HG03571 (cell line): Measurements from ENCODE around the gene ZC3H10.
"Not testable (repeated sequence)": the region's sequence is repeated elsewhere in the genome, so short reads cannot be mapped to it uniquely, and the experiment has no call there.

Experiments used
- ATAC-seq: cut with Tn5 transposase; IDR thresholded peaks from one replicate; pipeline ENCODE4 v1.9.1; 2021; ENCODE audit not compliant: unreplicated experiment

ZC3H10 gene

DNA sequence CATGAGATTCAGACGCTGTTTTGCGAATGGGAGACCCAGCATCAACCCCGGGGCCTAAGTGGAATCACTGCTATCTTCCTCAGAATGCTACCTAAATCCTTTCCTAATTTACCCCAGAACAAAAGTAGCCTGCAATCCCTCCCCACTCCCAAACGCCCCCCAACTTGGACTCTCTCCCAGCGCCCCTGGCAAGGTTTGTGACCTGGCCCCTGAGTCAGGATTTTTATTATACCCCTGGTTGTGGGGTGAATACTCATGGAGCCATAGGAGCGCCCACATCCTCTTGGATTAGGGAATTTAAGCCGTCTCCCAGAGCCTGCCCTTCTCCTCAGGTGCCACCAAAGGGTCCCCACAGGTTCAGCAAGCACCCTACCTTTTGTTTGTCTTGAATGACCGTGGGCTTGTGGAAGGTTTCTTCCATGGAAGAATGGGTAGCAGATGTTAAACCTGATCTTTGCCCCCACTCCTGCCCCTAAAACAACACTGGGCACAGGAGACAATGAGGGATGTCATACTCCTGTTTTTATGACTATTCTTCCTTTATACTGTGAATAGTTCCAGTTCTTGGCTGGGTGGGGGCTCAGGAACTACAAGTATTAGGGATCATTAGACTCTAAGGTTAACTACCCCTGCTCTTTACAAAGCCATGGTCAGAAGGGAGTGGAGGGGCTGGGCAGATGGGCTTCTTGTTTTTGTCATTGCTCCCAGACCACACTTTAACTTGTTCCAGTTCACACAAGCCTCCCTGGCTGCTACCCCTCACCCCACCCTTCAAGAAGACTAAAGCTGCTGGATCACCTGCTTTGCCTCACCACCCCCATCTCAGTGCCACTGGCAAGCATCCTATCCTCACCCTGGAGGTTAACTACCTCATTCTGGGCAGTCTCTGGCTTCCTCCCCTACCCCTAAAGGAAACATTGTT, 35.0 kb downstream of the ZC3H10 start:
- no peak for ATAC-seq

DNA sequence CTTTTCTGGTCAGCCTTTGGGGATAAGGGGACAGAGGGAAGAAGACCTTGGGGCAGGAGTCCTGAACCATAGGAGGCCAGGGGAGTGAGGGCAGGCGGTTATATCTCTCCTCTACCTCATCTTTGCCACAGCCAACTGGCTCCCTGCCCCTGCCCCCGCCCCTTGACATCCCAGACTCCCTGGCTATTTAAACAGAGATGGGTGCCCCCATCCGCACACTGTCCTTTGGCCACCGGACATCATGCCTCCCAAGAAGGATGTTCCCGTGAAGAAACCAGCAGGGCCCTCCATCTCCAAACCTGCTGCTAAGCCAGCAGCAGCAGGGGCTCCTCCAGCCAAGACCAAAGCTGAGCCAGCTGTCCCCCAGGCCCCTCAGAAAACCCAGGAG, 35.6 kb downstream of the ZC3H10 start:
- ATAC-seq: no peak

DNA sequence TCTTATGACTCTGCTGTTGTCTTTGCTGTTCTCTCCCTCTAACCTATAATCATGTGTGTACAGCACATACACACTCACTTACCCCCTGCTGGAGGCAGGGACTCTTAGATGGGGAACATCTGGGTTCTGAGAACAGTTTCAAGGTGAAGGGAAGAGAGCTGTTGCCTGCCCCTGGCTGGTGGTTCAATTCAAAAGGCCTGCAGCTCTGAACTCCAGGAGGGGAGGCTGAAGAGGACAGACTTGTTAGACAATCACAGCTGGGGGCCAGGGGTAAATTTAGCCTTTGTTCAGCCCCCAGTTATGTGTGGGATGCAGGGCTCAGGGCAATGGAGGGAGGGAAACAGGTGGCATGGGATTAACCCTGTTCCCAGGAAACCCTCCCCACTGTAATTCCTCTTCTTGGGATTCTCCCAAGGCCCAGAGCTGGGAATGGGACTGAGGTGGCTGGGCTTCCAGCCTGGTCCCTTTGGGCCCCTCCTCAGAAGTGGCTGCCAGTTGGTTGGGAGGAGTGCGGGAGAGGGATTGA, 36.2 kb downstream of the ZC3H10 start:
- ATAC-seq: no peak

- no peak for ATAC-seq
Measured at GRCh38 chr12:56154818-56155217, 36.8 kb downstream of the ZC3H10 start.

- no peak for ATAC-seq
Measured at GRCh38 chr12:56155256-56155845, 37.3 kb downstream of the ZC3H10 start.

GRCh38 chr12:56156464-56157200, 38.6 kb downstream of the ZC3H10 start:
- not testable (repeated sequence) for ATAC-seq

DNA sequence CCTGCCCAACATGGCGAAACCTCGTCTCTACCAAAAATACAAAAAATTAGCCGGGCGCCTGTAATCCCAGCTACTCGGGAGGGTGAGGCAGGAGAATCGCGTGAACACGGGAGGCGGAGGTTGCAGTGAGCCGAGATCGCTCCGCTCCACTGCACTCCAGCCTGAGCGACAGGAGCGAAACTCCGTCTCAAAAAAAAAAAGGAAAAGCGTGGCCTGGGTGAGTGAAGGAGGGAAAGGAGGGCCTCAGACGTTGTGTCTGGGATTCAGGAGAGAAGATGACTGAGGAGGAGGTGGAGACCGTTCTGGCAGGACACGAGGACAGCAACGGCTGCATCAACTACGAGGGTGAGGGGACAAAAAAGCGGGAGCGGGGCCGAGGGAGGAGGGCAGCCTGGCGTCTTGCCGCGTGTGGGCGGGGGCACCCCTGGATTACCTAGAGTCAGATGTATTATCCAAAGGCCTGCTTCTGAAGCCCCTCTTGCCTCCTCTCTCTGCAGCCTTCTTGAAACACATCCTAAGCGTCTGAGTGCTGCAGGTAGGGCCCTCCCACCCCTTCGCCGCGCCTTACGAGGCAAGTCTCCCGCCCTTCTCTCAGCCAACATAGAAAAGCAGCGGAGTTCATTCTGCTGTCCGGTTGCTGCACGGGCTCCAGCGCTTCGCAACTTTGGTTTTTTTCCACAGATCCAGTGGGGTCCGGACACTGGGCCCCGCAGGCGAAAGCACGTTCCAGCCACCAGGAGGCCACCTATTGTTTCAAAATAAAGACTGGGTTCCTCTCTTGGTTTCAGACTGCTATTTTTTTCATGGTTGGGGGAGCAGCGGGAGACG, 39.3 kb downstream of the ZC3H10 start:
- ATAC-seq: peak; percentile 35

DNA sequence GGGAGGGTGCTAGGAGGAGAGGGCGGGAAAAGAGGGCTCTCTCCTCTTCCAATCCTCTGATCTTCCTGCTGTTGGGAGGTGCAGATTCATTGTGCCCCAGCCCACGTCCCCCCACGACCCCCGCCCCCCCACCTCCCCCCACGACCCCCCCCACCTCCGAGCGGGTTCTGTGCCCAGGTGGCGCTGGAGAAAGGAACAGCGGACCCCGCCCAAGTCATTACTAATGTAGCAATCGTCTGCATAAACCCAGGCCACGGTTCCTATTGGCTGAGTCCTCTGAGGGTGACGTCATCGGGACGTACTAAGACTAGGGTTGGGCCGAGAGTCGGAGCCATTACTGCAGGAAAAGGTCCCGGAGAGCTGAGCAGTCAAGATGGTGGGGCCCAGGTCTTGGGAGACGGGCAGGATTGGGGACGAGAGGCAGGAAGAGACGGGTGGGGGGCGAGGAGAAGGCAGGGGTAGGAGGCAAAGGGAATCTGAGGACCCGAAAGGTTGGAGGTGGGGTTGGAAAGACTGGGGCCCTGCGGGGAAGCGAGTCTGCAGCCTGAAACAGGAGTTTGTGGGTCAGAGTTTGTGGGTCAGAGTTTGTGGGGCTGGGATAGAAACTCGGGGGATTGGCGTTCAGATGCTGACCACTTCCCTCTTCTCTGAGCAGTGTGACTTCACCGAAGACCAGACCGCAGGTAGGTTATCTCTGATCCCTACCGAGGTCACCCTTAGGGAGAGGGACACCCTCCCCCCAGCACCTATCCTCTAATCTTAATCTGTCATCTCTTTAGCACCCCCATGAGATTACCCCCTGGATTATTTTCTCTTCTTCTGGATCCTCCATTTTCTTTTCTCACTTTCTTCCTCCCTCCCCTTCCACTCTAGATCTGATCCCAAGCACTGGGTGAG, 40.2 kb downstream of the ZC3H10 start, which contains the start of gene MYL6:
MYL6 (plus strand) TSS at position 331 of the 897 bp plus-strand sequence; CDS start at position 374, 43 bp downstream.
- ATAC-seq: peak; percentile 73

DNA sequence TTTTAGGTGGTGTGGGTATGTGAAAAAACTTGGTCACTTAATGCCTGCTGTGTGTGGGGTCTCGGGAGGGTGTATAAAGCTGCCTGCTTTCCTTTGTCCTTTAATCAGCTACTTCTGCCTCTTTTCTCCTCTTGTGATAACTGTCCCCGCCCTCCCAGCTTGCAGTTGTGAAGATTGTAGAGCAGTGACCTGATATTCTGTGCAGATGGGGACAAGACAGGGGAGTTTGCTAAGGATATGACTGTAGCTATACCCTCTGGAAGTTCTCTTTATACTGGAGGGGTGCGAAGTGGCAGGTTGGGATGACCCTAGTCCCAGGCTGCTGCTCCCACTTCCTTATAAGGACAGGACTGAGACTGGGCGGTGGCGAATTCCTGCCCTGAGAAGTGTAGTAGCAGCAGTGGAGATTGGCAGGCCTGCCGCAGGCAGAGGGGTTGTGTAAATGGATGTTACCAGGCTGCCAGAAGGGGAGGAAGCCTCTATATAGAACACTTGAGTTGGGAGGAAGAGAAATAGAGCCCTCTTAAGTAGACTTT, 40.9 kb downstream of the ZC3H10 start:
- ATAC-seq: no peak

DNA sequence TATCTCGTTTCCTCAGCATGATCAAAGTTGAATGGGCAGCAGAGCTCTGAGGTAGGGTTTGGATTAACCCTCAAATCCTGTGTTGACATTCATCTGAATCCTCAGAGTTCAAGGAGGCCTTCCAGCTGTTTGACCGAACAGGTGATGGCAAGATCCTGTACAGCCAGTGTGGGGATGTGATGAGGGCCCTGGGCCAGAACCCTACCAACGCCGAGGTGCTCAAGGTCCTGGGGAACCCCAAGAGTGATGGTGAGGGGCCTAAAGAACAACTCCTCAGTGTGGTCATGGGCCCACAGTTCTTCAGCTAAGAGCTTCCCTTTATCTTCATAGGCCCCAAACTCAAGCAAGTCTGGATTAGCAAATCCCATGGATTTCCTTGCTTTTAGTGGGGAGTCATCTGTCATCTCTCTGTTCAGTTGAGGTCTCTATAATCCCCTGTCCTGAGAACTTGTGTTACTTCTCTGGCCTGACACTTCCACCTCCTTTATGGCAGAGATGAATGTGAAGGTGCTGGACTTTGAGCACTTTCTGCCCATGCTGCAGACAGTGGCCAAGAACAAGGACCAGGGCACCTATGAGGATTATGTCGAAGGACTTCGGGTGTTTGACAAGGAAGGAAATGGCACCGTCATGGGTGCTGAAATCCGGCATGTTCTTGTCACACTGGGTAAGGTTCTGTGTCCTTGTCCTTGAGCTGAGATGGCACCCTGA, 41.6 kb downstream of the ZC3H10 start:
- no peak for ATAC-seq

DNA sequence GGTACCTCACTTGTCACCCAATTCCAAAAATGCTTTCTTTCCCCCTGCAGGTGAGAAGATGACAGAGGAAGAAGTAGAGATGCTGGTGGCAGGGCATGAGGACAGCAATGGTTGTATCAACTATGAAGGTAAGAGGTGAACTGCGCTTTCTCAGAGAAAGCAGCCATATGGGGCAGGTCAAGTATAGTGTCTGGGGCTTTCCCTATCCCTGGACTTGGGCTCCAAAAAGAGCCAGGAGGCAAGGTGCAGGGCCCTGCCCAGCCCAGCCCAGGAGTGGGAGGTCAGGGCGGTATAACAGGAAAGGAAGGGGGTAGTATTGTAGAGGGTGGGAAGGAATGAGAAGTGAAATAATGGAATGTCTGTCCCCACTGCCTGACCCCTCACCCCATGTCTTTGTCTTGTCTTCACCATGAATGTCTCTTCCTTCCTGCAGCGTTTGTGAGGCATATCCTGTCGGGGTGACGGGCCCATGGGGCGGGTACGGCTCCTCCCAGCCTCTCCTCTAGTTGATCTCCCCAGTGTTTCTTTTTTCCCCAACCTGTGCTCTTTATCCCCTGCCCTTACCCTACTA, 42.2 kb downstream of the ZC3H10 start:
- no peak for ATAC-seq

DNA sequence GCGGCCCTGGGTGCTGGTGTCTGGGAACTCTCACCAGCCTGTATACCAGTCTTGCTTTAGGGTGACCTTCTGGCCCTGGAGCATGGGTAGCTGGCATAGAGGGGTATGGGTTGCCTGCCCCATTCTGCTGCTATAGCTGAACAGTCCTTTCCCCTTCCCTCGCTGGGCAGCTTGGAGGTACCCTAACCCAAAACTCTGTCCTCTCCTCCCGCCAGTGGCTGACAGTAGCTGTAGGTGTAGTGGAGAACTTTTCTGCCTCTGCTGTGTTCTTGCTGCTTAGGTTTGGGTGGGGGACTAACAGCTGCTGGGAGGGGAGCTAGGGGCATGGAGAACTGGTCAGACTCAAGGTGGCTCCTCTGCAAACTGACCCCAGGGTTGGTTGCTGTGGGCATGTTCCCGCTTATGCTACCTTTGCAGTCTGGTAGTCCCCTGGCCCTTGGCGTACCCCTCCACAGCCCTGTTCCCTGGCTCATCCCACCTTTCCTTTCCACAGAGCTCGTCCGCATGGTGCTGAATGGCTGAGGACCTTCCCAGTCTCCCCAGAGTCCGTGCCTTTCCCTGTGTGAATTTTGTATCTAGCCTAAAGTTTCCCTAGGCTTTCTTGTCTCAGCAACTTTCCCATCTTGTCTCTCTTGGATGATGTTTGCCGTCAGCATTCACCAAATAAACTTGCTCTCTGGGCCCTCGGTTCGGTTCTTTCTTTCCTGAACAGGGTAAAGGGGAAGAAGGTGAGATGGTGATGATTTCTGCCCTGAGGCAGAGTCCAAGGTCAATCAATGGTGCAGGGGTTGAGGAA, 43.0 kb downstream of the ZC3H10 start:
- ATAC-seq: no peak

DNA sequence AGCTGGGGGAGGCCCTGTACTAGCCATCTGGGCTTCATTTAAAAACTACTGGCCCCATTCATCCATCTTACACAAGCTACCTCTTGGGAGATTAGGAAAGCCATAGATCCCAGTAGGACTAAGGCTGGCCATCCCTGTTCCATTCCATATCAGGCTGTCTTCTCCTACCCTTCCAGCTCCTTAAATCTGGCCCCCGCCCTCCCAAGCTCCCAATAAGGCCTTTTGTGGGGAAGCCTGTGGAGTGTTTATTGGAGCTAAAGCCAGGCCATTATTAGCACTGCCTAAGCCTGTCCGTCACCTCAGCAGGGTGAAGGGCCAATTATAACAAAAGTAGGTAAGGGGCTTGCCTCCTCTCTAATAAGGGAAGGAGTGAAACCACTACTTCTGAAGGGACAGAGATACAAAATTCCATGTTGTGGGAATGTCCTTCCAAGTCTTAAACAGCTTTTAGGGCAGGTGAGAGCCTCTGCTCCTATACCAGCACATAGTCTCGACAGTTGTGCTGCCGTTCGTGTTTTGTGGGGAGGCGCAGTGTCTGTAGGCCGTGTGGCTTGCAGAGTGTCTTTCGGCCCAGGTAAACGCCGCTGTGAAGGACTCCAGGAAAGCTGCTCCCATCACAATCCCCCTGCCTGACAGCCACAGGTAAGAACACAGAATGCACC, 43.8 kb downstream of the ZC3H10 start:
- no peak for ATAC-seq

GRCh38 chr12:56162468-56163290, 44.6 kb downstream of the ZC3H10 start:
- no peak for ATAC-seq

GRCh38 chr12:56163533-56164344, 45.7 kb downstream of the ZC3H10 start:
- no peak for ATAC-seq
